ENCODE measurements around the gene CYTH3. TPM values are rescaled to one million over a fixed set of nuclear protein-coding genes. Genes with fewer than 3 reads are reported as not detected.
A peak's percentile ranks its signal among the peaks of the same experiment; 100 is the strongest.

The CYTH3 gene
- total and polyA plus RNA-seq, 2 of the 13 experiments (the other 11 are each of a cell fraction or from before 2014, with no cell fraction given), result 3.1 to 3.8 TPM

- TF ChIP-seq ZGPAT (CRISPR knock-in tag; IDR thresholded peaks at IDR 0.05) (0 out of 2 replicates have a peak, but pooled peaks have one; percentile 39), HMGXB3 (CRISPR knock-in tag; IDR thresholded peaks at IDR 0.05; ENCODE audit: borderline replicate concordance) (no peak), ZKSCAN5 (CRISPR knock-in tag; IDR thresholded peaks at IDR 0.05) (no peak), ZNF563 (CRISPR knock-in tag; IDR thresholded peaks at IDR 0.05) (peak; percentile 24; the same call in 1 of the 2 replicates), ISL2 (CRISPR knock-in tag; IDR thresholded peaks at IDR 0.05) (no peak), CBX5 (CRISPR knock-in tag; IDR thresholded peaks at IDR 0.05; ENCODE audit: borderline replicate concordance) (no peak), HINFP (CRISPR knock-in tag; IDR thresholded peaks at IDR 0.05; ENCODE audit: low read depth) (0 out of 2 replicates have a peak, but pooled peaks have one; percentile 34), KLF9 (CRISPR knock-in tag; IDR thresholded peaks at IDR 0.05; ENCODE audit: low read depth) (no peak), GATAD2A (CRISPR knock-in tag; IDR thresholded peaks at IDR 0.05) (no peak), ZBTB40 (IDR thresholded peaks at IDR 0.05) (no peak), ZBTB40 (CRISPR knock-in tag; IDR thresholded peaks at IDR 0.05) (no peak)
Measured at GRCh38 chr7:6272481-6273323, at the start of gene CYTH3 (continued).
